BJ (cell line): ENCODE data around the gene BMP8B. TPM values are rescaled to one million over a fixed set of nuclear protein-coding genes. Genes with fewer than 3 reads are reported as not detected.
"Not testable (repeated sequence)": the region's sequence is repeated elsewhere in the genome, so short reads cannot be mapped to it uniquely, and the experiment has no call there.

Source experiments
- CTCF ChIA-PET: fragments of 350-600 bp; formaldehyde crosslinking; extraction: SDS; loops from one replicate; lab custom pipeline; 2021; ENCODE audit warnings: antibody characterized with exemption, inconsistent platforms; lab: Yijun Ruan, JAX
- POLR2A ChIA-PET: fragments of 300-600 bp; sonication (Branson Sonifier 250); formaldehyde crosslinking; extraction: SDS; loops from one replicate; lab custom pipeline; 2021; ENCODE audit warnings: antibody characterized with exemption; lab: Charles Lee
- DNase-seq: peaks from one replicate; pipeline ENCODE4 v3.0.0-alpha.2; 2011; ENCODE audit warnings: low read depth
- H3K27me3 ChIP-seq: 2 replicates; pipeline ENCODE4 v1.6.0; 2011; ENCODE audit warnings: low read length; ENCODE audit not compliant: control insufficient read depth, insufficient read depth
- H3K36me3 ChIP-seq: 2 replicates; pipeline ENCODE4 v1.5.1; 2011; ENCODE audit warnings: low read length; ENCODE audit not compliant: control insufficient read depth, insufficient read depth
- H3K4me3 ChIP-seq: 2 replicates; pipeline ENCODE4 v1.5.1; 2011; ENCODE audit warnings: low read depth, mild to moderate bottlenecking, control low read depth, low read length
- polyA plus RNA-seq: library from polyadenylated mRNA; depleted of rRNA; stranded (reverse); fragments of >200 nt; gene quantifications from 2 replicates; pipeline ENCODE4 v1.2.3, GENCODE V29; 2011
- TF ChIP-seq, protein P1 (sequence below): IDR thresholded peaks from 2 replicates; pipeline ENCODE4 v1.5.1; 2011; ENCODE audit warnings: low read depth, mild to moderate bottlenecking, control low read depth, inconsistent platforms, low read length, moderate library complexity; ENCODE audit not compliant: insufficient read depth

The BMP8B gene
- polyA plus RNA-seq, 1 experiment, result 0.01 TPM

DNA sequence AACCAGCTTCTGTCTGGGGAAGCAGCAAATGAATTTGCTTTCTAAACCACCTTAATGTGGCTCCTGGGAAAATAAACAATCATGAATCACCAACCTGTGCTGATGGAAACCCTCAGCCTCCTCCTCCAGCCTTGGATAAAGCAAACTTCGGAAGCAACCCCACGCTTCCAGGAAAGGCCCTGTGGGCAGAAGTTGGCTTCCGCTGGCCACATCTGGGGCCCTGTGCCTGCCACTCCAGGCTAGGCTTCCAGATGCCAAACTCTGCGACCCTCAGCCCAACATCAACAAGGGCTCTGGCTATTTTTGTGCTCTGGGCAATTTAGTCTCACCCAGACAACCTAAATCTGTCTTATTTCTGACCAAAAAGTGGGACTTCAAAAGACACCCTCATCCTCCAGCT is 11.4 kb downstream of the BMP8B start:
- Histone ChIP-seq H3K36me3 (no peaks in the 10 kb centered on the region), H3K4me3 (no peak overlapping the region), H3K27me3 (peaks cover 6% of the 10 kb centered on the region; the same call in 1 of the 2 replicates)
- no peak for DNase-seq
- ChIA-PET POLR2A (no interaction called here), CTCF (no interaction called here)
- TF ChIP-seq, protein P1, sequence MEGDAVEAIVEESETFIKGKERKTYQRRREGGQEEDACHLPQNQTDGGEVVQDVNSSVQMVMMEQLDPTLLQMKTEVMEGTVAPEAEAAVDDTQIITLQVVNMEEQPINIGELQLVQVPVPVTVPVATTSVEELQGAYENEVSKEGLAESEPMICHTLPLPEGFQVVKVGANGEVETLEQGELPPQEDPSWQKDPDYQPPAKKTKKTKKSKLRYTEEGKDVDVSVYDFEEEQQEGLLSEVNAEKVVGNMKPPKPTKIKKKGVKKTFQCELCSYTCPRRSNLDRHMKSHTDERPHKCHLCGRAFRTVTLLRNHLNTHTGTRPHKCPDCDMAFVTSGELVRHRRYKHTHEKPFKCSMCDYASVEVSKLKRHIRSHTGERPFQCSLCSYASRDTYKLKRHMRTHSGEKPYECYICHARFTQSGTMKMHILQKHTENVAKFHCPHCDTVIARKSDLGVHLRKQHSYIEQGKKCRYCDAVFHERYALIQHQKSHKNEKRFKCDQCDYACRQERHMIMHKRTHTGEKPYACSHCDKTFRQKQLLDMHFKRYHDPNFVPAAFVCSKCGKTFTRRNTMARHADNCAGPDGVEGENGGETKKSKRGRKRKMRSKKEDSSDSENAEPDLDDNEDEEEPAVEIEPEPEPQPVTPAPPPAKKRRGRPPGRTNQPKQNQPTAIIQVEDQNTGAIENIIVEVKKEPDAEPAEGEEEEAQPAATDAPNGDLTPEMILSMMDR, result no peak

DNA sequence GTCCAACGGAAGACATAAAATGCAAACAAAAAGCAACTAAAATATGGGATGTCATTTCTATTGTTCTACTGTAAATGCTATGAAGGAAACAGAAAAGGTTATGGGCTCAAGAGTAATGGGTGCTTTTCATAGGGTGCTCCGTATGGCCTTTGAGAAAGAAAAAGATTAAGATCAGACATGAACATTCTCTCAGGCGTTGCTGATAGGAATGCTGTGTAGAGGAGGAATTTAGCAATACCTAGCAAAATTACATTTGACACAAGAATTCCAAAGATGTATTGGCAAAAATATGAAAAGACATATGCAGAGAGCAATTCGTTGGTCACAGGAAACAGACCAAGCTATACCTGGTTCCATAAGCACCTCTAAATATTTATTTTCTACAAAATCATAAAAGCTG is 11.8 kb downstream of the BMP8B start:
- CTCF ChIA-PET, result no interaction called here
- H3K36me3 ChIP-seq, result no peaks in the 10 kb centered on the region
- peaks cover 6% of the 10 kb centered on the region; the same call in 1 of the 2 replicates for H3K27me3 ChIP-seq
- POLR2A ChIA-PET, result no interaction called here
- DNase-seq, result no peak
- no peak overlapping the region for H3K4me3 ChIP-seq
- TF ChIP-seq, protein P1, result no peak

DNA sequence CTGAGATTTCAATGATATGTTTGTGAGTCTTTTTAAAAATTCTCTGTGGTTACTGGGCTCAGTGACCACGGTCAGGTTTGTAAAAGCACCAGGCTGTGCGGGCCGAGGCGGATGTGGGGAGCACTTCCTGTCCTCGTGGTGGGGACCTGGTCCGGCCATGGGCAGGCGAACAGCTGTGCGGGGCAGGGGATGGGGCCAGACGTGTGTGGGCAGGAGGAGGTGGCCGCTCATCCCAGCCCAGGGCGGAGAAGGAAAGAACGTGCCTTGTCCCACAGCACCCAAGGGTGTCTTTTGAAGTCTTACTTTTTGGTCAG is 12.3 kb downstream of the BMP8B start:
- no peak for DNase-seq
- Histone ChIP-seq H3K36me3 (no peaks in the 10 kb centered on the region), H3K4me3 (no peak overlapping the region), H3K27me3 (peaks cover 6% of the 10 kb centered on the region; the same call in 1 of the 2 replicates)
- ChIA-PET POLR2A (no interaction called here), CTCF (no interaction called here)
- TF ChIP-seq, protein P1, result no peak

DNA sequence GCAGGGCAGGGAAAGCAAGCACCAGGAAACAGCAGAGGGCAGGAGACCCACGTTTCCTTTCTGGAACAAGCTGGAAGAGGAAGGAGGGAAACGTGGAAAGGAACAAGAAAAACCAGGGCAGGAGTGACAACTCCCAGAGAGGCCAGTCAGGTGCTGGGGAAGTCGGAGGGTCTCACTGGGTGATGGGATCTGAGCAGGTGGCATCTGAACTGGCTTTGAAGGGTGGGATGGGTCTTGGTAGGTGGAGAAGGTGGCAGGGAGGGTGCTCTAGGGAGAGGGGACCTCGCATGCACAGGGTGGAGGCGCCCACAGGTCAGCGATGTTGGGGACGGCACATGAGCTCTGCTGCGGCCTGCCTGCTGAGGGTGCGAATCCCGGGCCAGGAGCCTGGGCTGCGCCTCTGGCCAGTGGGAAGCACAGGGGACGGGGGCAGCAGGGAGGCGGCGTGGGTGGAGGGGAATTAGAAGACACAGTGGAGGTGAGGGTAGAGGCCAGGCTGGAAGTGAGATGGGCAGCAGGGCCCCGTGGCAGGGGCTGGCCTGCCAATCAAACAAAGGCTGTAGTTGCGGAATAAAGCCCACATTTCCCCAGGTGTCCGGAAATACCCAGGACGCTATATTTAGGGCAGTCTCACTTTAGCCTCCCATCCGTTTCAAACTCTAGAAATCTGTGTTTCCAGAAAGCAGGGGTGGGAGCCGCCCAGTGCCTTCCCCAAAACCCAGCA is 12.8 kb downstream of the BMP8B start:
- H3K4me3 ChIP-seq, POLR2A ChIA-PET, CTCF ChIA-PET, H3K36me3 ChIP-seq, DNase-seq, H3K27me3 ChIP-seq: not testable (repeated sequence)

DNA sequence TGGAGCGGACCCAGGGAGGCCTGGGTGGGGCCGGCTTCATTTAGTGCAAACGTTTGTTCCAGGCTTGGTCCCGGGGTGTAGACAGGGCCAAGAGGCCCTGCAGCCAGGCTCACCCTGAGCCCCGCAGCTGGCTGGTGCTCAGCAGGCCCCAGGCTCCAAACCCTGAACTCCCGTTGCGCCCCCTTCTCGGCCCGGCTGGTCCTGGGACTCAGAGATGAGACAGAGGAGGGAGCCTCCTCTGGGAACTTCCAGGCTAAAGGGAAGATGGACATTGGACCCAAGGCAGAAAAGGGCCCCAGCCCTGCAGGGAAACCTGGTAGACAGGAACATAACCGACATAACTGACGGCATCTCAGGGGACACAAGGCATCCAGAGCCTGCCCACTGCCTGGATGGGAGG is 13.5 kb downstream of the BMP8B start:
- H3K4me3 ChIP-seq, CTCF ChIA-PET, H3K27me3 ChIP-seq, POLR2A ChIA-PET, DNase-seq, H3K36me3 ChIP-seq: not testable (repeated sequence)

DNA sequence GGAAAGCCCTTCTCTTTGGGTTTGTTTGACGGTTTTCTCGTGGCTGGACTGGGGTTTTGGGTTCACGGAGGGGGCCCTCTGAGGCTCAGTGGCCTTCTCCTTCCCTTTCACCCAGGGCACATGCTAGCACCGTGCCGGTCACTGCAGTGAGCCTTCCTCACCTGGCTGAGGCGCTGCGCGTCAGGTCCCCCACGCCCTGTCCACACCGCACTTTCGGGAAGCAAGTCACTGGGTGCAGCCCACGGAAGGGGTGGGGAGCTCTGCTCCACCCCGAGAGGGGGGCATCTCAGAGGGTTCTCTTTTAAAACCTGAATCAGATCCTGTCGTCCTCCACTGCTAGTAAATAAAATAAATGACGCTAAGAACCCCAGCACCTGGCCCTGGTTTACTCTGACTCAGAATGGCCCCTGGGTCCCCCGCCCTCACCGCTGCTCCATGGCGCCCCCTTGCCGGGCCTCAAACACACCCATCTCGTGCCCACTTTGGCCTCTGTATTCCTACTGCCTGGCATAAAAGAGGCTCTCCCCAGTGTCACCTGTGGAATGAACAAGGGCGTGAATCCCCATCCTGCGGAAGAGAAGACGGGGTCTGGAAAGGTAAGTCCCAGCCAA is 15.2 kb downstream of the BMP8B start:
- CTCF ChIA-PET, DNase-seq, H3K36me3 ChIP-seq, H3K27me3 ChIP-seq, H3K4me3 ChIP-seq, POLR2A ChIA-PET: not testable (repeated sequence)

DNA sequence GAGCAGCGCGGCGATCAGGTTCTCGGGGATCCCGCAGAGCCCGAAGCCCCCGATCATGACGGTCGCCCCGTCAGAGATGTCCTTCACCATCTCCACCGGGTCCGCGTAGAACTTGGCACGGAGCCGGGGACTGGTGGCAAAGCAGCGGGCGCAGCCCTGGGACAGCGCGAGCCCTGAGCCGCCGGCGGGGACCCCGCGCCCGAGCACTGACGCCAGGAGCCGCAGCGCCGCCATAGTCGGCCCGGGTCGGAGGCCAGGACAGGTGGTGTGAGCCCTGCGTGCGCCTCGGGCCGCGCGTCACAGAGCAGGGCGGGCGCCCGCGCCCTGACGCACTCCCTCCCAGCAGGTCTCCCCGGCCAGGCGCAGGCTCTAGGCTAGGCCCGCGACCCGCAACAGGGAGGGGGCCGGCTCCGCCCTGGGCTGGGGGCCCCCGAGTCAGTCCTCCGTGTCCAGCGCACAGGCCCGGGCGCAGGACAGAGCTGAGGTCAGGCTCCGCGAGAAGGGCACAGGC is 17.6 kb downstream of the BMP8B start, which contains the start of gene OXCT2:
OXCT2 (minus strand) TSS at position 327 of the 511 bp plus-strand sequence; CDS start at position 234, 93 bp downstream.
- POLR2A ChIA-PET, CTCF ChIA-PET: not testable (repeated sequence)
- peak within 1 kb of the TSS; percentile 19 for H3K4me3 ChIP-seq

DNA sequence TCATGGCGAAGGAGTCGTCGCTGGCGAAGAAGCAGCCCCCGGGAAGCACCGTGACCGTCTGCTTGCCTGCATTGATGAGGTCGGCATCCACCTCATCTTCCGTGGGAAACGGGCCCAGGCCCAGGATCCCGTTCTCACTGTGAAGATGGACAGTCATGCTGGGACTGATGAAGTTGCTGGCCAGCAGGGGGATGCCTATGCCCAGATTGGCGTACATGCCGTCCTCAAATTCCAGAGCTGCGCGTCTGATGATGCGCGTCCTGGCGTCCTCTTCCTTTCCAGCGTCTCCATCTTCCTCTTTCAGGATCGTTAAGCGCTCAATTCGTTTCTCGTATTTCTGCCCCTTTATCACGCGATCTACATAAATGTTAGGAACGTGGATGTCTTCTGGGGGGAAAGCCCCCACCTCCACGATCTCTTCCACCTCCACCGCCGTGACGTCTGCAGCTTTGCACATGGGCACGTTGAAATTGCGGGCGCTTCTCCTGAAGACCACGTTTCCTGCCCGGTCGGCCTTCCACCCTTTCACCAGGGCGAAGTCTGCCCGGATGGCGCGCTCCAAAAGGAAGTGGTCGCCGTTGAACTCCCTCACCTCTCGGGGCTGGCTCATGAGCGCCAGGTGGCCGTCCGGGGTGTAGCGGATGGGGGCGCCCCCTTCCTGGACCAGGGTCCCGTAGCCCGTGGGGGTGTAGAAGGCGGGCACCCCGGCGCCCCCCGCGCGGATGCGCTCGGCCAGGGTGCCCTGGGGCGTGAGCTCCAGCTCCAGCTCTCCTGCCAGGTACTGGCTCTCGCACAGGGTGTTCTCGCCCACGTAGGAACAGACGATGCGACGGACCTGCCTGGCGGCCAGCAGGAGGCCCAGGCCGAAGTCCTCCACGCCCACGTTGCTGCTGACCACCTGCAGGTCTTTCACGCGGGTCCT is 18.3 kb downstream of the BMP8B start:
- CTCF ChIA-PET, DNase-seq, H3K36me3 ChIP-seq, H3K27me3 ChIP-seq, POLR2A ChIA-PET: not testable (repeated sequence)
- peak overlapping the region; percentile 19 for H3K4me3 ChIP-seq

More for the DNA sequence above, 17.6 kb downstream of the BMP8B start, which contains the start of gene OXCT2:
- not testable (repeated sequence) for H3K36me3 ChIP-seq, DNase-seq, H3K27me3 ChIP-seq

DNA sequence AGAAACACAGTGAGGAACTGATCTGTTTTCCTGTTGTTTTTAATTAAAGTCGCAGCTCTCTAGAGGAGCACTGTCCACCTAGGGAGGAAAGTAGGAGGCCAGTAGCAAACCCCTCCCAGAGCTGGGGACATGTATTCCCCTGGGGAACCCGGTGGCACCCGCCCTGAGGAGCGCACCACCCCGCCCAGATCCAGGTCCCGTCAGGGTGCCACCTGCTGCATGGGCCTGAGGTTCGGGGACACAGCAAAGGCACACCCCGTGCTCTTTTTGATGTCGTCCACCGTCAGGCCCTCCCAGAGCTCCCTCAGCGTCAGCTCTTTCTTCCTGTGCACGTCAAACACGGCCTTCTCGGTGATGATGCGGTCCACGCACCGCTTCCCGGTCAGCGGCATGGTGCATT is 19.2 kb downstream of the BMP8B start:
- H3K4me3 ChIP-seq, H3K27me3 ChIP-seq, POLR2A ChIA-PET, CTCF ChIA-PET, H3K36me3 ChIP-seq, DNase-seq: not testable (repeated sequence)
